HG02938 (cell line): ENCODE results near the gene BAG3.
"Not testable (repeated sequence)": the region's sequence is repeated elsewhere in the genome, so short reads cannot be mapped to it uniquely, and the experiment has no call there.

Experiments
- ATAC-seq: cut with Tn5 transposase; IDR thresholded peaks from one replicate; pipeline ENCODE4 v1.9.1; 2021; ENCODE audit warnings: mild to moderate bottlenecking, moderate library complexity; ENCODE audit not compliant: unreplicated experiment

BAG3 gene

GRCh38 chr10:119650692-119651513 is at the start of gene BAG3:
Gene BAG3, plus strand, starts transcription at chr10:119651380. Its CDS starts 296 bp downstream, at chr10:119651676.
- peak; percentile 57 for ATAC-seq

DNA sequence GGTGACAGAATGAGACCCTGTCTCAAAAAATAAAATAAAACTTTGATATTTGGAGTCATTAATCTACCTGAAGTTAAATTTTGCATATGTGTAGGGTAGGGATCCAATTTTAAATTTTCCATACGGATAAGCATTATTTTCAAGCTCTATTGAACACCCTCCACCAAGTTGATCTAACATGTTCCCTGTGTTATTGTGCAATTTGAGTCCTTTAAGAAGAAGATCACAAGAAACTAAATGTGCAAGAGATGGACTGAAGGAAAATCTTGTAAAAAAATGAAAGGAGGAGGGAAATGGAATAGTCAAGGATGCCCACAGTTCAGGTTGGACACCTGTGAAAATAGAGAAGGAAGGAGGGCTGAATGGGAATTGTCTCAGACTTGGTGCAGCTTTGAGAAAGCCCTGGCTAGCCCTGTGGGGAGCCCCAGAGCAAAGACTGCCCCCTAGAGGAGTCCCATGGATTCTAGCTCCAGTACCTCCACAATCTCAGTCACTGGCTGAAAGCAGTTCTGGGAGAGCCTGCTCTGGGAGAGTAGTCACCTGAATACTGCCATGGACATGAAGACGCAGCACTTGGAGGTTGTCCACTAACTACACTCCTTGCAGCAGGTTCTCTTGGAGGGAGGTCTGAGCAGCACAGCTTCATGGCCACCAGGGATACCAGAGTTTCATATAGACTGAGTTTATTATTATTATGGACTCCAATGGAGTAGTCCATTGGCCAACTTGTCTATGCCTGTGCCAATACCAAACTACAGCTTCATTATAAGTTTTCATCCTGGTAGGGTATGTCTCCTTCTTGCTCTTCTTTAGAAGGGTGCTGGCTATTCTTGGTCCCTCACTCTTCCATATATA is 48.7 kb upstream of the BAG3 start:
- ATAC-seq: no peak

DNA sequence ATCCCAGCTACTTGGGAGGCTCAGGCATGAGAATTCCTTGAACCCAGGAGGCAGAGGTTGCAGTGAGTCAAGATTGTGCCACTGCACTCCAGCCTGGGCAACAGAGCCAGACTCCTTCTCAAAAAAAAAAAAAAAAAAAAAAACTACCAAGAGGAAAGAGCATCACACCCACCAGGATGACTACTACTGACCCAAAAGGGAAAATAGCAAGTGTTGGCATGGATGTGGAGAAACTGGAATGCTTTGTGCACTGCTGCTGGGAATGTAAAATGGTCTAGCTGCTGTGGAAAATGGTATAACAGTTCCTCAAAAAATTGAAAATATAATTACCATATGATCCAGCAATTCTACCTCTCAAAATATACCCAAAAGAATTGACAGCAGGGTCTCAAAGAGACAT is 46.7 kb upstream of the BAG3 start:
- ATAC-seq: no peak

DNA sequence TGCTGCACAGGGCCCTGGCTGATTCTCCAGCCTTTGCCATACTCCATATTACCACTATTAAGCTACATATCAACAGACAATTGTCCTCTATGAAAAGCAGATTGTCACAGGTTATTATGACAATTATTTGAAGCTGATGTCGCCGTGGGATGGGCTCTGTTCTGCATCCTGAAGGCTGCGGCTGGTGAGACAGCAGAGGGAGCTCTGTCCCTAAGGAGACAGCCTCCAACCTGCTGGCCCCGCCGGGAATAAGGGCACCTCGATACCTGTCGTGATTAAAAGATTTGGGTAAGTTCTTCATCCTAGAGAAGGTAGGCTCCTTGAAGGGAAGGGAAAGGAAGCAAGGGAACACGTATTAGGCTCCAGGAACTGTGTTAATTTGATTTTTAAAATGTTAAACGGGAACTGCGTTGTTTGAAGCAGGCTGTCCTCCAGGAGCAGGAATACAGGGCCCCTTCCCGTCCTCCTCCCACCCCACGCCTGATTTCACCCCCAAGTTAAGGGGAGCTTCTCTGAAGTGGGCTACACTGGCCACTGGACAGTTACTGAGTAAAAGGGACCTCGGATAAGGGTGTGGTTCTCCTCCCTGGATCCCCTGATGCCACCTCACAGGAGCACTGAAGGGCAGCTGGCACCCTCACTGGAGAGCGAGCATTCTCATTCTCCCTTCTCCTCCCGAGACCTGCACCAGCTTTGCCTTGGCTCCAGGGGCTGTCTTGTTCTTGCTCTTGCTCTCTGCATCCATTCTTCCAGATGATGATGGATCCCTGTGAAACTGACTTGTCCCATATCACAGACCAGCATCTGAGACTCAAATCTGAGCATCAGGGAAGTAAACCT is 42.6 kb upstream of the BAG3 start:
- no peak for ATAC-seq

GRCh38 chr10:119609516-119609915 is 41.7 kb upstream of the BAG3 start:
- no peak for ATAC-seq

- no peak for ATAC-seq
Observed at GRCh38 chr10:119611433-119611832, 39.7 kb upstream of the BAG3 start.

DNA sequence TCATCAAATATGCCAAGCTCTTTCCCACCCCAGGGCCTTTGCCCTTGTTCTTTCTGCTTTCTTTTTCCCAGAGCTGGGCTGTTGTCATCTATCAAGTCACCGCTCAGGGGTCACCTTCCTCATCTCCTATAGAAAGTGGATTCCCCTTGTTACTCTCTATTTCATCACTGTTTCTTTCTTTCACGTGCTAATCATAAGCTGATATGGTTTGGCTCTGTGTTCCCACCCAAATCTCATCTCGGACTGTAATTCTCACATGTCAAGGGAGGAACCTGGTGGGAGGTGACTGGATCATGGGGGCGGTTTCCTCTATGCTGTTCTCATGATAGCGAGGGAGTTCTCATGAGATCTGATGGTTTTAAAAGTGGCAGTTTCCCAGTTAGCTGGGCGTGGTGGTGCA is 37.4 kb upstream of the BAG3 start:
- ATAC-seq: no peak

- no peak for ATAC-seq
Observed at GRCh38 chr10:119614686-119615085, 36.5 kb upstream of the BAG3 start.

DNA sequence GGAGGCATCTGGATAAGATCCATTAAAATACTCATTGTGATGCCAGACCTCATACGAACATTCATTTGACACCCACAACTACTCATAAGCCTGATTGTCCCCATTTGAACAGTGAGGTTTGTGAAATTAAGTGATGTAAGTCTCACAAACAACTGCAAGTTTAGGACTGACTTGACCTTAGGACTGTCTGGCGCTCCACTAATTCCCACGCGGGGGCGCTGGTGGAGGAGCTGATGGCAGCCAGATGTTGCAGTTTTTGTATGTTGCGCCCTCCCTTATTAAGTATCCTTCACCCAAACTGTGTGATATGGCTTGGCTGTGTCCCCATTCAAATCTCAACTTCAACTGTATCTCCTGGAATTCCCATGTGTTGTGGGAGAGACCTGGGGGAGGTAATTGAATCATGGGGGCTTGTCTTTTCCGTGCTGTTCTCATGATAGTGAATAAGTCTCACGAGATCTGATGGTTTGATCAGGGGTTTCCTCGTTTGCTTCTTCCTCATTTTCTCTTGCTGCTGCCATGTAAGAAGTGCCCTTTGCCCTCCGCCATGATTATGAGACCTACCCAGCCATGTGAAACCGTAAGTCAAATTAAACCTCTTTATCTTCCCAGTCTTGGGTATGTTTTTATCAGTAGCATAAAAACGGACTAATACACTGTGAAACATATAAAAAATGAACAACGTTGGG is 34.2 kb upstream of the BAG3 start:
- no peak for ATAC-seq

DNA sequence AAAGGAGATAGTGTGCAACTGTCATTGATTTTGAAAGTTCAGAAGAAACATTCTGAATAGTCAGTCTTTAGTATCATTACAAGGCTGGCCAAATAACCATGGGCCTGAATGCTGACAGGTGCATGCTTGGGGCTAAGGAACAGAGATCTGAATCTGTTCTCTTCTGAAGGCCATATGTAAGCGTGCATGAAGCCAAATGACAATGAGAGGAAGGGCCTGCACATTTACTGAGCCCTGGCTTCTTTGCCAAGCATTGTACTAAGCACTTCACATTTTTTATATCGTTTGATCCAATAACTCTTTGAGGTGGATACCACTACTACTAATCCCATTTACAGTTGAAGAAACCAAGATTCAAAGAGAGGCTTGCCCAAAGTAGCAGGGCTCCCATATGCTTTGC is 32.0 kb upstream of the BAG3 start:
- no peak for ATAC-seq

DNA sequence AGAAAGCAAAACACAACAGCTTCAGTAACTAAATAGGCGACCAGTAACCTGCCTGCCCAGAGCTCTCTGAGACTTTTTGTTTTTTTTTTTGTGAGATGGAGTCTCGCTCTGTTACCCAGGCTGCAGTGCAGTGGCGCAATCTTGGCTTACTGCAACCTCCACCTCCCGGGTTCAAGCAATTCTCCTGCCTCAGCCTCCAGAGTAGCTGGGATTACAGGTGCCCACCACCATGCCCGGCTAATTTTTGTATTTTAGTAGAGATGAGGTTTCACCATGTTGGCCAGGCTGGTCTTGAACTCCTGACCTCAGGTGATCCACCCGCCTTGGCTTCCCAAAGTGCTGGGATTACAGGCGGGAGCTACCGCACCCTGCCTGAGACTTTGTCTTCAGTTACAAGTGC is 31.4 kb upstream of the BAG3 start:
- not testable (repeated sequence) for ATAC-seq

GRCh38 chr10:119620241-119621077 is 30.7 kb upstream of the BAG3 start:
- ATAC-seq: no peak

DNA sequence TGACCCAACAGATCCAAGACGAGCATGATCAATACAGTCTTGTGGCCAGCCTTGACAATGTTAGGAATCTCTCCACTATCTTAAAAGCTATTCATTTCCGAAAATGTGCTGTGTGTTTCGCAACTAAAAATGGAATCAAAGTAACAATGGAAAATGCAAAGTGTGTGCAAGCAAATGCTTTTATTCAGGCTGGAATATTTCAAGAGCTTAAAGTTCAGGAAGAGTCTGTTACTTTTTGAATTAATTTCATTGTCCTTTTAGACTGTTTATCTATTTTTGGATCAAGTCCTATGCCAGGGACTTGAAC is 30.1 kb upstream of the BAG3 start:
- ATAC-seq: no peak

- ATAC-seq: no peak
Observed at GRCh38 chr10:119625570-119626280, 25.5 kb upstream of the BAG3 start.

DNA sequence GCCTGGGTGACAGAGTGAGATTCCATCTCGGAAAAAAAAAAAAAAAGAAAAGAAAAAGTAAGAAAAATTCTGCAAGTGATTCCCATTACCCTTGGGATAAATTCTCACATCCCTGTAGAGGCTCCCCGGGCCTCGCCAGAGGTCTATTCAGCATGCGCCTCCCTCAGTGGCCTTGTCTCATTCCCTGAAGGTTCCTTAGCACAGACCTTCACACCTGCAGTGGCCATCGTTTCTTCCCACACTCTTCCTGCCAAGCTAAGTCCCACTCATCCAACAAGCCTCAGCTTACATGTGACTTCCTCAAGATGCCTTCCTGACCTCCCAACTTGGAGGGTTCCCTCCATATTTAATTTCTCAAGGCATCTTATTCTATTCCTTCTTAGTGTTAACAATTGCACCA is 20.9 kb upstream of the BAG3 start:
- ATAC-seq: no peak

- ATAC-seq: no peak
Observed at GRCh38 chr10:119633538-119634218, 17.5 kb upstream of the BAG3 start.

DNA sequence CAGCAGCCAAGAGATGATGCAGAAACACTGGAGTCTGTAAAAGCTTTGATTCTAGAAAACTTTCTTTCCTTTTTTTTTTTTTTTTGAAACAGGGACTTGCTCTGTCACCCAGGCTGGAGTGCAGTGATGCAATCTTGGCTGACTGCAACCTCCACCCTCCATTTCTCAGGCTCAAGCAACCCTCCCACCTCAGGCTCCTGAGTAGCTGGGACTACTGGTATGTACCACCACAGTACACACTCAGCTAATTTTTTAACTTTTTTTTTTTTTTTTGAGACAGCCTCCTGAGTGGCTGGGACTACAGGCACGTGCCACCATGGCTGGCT is 17.0 kb upstream of the BAG3 start:
- ATAC-seq: no peak

GRCh38 chr10:119637631-119638030 is 13.5 kb upstream of the BAG3 start:
- ATAC-seq: no peak

GRCh38 chr10:119638982-119639381 is 12.2 kb upstream of the BAG3 start:
- ATAC-seq: no peak
